ENCODE measurements around the gene GABRA1.

Gene GABRA1

GRCh38 chr5:161847941-161848391 lies at the start of gene GABRA1:
Gene GABRA1, plus strand, starts transcription at chr5:161848120. Its CDS starts 2,691 bp downstream, at chr5:161850811.
- no peak for DNase-seq

GRCh38 chr5:161799316-161799715 lies 48.6 kb upstream of the GABRA1 start:
- DNase-seq = no peak

- no peak for DNase-seq
These were observed 43.7 kb upstream of the GABRA1 start for GRCh38 chr5:161804263-161804662.

- DNase-seq = no peak
These were observed 1.2 kb upstream of the GABRA1 start for GRCh38 chr5:161846746-161847145.

GRCh38 chr5:161847447-161847846 lies 473 bp upstream of the GABRA1 start:
- no peak for DNase-seq

GRCh38 chr5:161850491-161850890 lies 2.6 kb downstream of the GABRA1 start:
- no peak for DNase-seq

- no peak for DNase-seq
These were observed 3.9 kb downstream of the GABRA1 start for GRCh38 chr5:161851691-161852299.

- no peak for DNase-seq
These were observed 9.4 kb downstream of the GABRA1 start for GRCh38 chr5:161857358-161857757.

GRCh38 chr5:161863259-161863658 lies 15.3 kb downstream of the GABRA1 start:
- no peak for DNase-seq

- DNase-seq = no peak
These were observed 15.9 kb downstream of the GABRA1 start for GRCh38 chr5:161863811-161864210.

GRCh38 chr5:161865510-161865909 lies 17.6 kb downstream of the GABRA1 start:
- DNase-seq = no peak

- no peak for DNase-seq
These were observed 42.1 kb downstream of the GABRA1 start for GRCh38 chr5:161889971-161890370.

GRCh38 chr5:161895514-161895913 lies 47.6 kb downstream of the GABRA1 start:
- no peak for DNase-seq

- DNase-seq = no peak
These were observed 49.1 kb downstream of the GABRA1 start for GRCh38 chr5:161897033-161897432.

GRCh38 chr5:161899590-161899989 lies 51.7 kb downstream of the GABRA1 start:
- DNase-seq = no peak

GRCh38 chr5:161900981-161901380 lies 53.1 kb downstream of the GABRA1 start:
- no peak for DNase-seq

GRCh38 chr5:161921781-161922180 lies 73.9 kb downstream of the GABRA1 start:
- no peak for DNase-seq

- DNase-seq = no peak
These were observed 76.3 kb downstream of the GABRA1 start for GRCh38 chr5:161924270-161924669.

GRCh38 chr5:161925960-161926359 lies 78.0 kb downstream of the GABRA1 start:
- DNase-seq = no peak

- no peak for DNase-seq
These were observed 86.6 kb downstream of the GABRA1 start for GRCh38 chr5:161934486-161934885.

GRCh38 chr5:161944974-161945373 lies 97.1 kb downstream of the GABRA1 start:
- no peak for DNase-seq

- DNase-seq = no peak
These were observed 99.0 kb downstream of the GABRA1 start for GRCh38 chr5:161946911-161947310.
